ENCODE measurements around the gene MYO3A.

The MYO3A gene

DNA sequence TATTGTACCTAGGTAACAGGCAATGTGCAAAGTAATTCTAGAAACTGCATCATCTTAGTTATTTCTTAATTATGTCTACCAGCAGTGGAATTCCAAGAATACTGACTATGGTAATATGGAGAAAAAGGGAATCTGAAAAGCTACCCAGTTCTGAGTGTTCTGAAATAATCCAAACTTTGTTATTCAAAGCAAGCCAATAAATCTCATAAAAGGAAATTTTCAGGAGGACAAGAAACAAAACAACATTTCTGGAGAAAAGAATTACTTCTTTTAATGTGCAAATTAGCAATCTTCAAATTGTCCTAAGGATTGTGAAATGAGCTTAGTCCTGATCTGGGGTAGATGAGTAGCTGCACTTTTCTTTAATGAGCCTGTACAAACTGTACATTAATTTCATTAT is 88.8 kb downstream of the MYO3A start:
- no peaks in the 10 kb centered on the region for H3K36me3 ChIP-seq (ENCODE audit: low read length)
- H3K9me3 ChIP-seq (ENCODE audit: insufficient read depth, low read length), result no peaks in the 10 kb centered on the region
- no peak overlapping the region for H3K9ac ChIP-seq (ENCODE audit: low read length)
- H2AFZ ChIP-seq (ENCODE audit: low read depth, low read length, severe bottlenecking), result no peak overlapping the region
- H3K27me3 ChIP-seq (ENCODE audit: low read length), result peaks cover 5% of the 10 kb centered on the region; the same call in 1 of the 2 replicates
- H3K79me2 ChIP-seq (ENCODE audit: insufficient read depth, low read length), result no peaks in the 10 kb centered on the region
- H3K4me3 ChIP-seq (ENCODE audit: insufficient read depth, low read length, poor library complexity, severe bottlenecking), result no peak overlapping the region
- H3F3A ChIP-seq (ENCODE audit: insufficient read depth), result no peaks in the 10 kb centered on the region
- no peaks in the 10 kb centered on the region for H4K20me1 ChIP-seq (ENCODE audit: low read depth, low read length)
- H3K4me2 ChIP-seq (ENCODE audit: low read depth, low read length, poor library complexity, severe bottlenecking), result no peak overlapping the region
- no peaks in the 10 kb centered on the region for H3K9me2 ChIP-seq (replicated peaks; ENCODE audit: insufficient read depth, low read length)
- TF ChIP-seq CTCF (IDR thresholded peaks at IDR 0.05; ENCODE audit: insufficient read depth, low read length, poor library complexity, severe bottlenecking), result no peak
- TF ChIP-seq EZH2phosphoT487 (conservative IDR thresholded peaks at IDR 0.05; ENCODE audit: low read length), result no peak
- no peak overlapping the region for H3K27ac ChIP-seq (ENCODE audit: low read depth, low read length)

GRCh38 chr10:26024303-26024702 is 90.3 kb downstream of the MYO3A start:
- Histone ChIP-seq H3K9me2 (replicated peaks; ENCODE audit: insufficient read depth, low read length) (no peaks in the 10 kb centered on the region), H3K36me3 (ENCODE audit: low read length) (no peaks in the 10 kb centered on the region), H3F3A (ENCODE audit: insufficient read depth) (no peaks in the 10 kb centered on the region), H3K27ac (ENCODE audit: low read depth, low read length) (no peak overlapping the region), H2AFZ (ENCODE audit: low read depth, low read length, severe bottlenecking) (no peak overlapping the region), H3K9me3 (ENCODE audit: insufficient read depth, low read length) (no peaks in the 10 kb centered on the region), H4K20me1 (ENCODE audit: low read depth, low read length) (no peaks in the 10 kb centered on the region), H3K79me2 (ENCODE audit: insufficient read depth, low read length) (no peaks in the 10 kb centered on the region), H3K9ac (ENCODE audit: low read length) (no peak overlapping the region), H3K4me3 (ENCODE audit: insufficient read depth, low read length, poor library complexity, severe bottlenecking) (no peak overlapping the region), H3K27me3 (ENCODE audit: low read length) (peaks cover 5% of the 10 kb centered on the region; the same call in 1 of the 2 replicates), H3K4me2 (ENCODE audit: low read depth, low read length, poor library complexity, severe bottlenecking) (no peak overlapping the region)
- TF ChIP-seq CTCF (IDR thresholded peaks at IDR 0.05; ENCODE audit: insufficient read depth, low read length, poor library complexity, severe bottlenecking) (no peak), EZH2phosphoT487 (conservative IDR thresholded peaks at IDR 0.05; ENCODE audit: low read length) (no peak)

GRCh38 chr10:26025523-26025922 is 91.5 kb downstream of the MYO3A start:
- Histone ChIP-seq H3K36me3 (ENCODE audit: low read length) (no peaks in the 10 kb centered on the region), H3K9me3 (ENCODE audit: insufficient read depth, low read length) (no peaks in the 10 kb centered on the region), H3K9me2 (replicated peaks; ENCODE audit: insufficient read depth, low read length) (no peaks in the 10 kb centered on the region), H4K20me1 (ENCODE audit: low read depth, low read length) (no peaks in the 10 kb centered on the region), H3K4me3 (ENCODE audit: insufficient read depth, low read length, poor library complexity, severe bottlenecking) (no peak overlapping the region), H3K4me2 (ENCODE audit: low read depth, low read length, poor library complexity, severe bottlenecking) (no peak overlapping the region), H3K27me3 (ENCODE audit: low read length) (peaks cover 5% of the 10 kb centered on the region; the same call in 1 of the 2 replicates), H2AFZ (ENCODE audit: low read depth, low read length, severe bottlenecking) (no peak overlapping the region), H3K79me2 (ENCODE audit: insufficient read depth, low read length) (no peaks in the 10 kb centered on the region), H3K27ac (ENCODE audit: low read depth, low read length) (no peak overlapping the region), H3F3A (ENCODE audit: insufficient read depth) (no peaks in the 10 kb centered on the region), H3K9ac (ENCODE audit: low read length) (no peak overlapping the region)
- no peak for TF ChIP-seq CTCF (IDR thresholded peaks at IDR 0.05; ENCODE audit: insufficient read depth, low read length, poor library complexity, severe bottlenecking)
- TF ChIP-seq EZH2phosphoT487 (conservative IDR thresholded peaks at IDR 0.05; ENCODE audit: low read length), result no peak

Data from SU-DHL-6 (cell line).